ENCODE measurements around the gene CNOT9. TPM values are rescaled to one million over a fixed set of nuclear protein-coding genes. Genes with fewer than 3 reads are reported as not detected.

The CNOT9 gene
- total and polyA plus RNA-seq, 4 donors, result 12.1 to 35.6 (median 28.4) TPM

DNA sequence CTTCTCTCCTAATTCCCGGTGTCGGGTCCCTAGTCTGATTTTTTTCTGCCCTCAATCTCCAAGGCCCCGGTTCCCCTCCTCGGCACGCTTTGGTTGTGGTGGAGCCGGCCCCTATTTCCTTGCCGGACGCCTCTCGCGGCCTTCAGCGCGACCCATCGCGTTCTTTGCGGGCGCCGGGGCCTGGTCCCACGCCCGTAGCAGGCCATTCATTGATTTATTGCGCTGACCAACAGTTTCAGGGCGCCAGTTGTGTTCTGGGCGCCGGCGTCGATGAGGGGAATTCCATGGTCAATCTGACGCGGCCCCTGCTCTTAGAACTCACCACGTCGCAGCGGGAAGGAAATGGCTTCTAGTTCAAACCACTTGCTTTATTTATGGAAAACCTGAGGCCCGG, 396 bp downstream of the CNOT9 start:
- no peaks in the 10 kb centered on the region for H3K36me3 ChIP-seq (ENCODE audit: control insufficient read depth in 1 of 2, insufficient read depth in 2 of 2, low read length in 1 of 2)
- ATAC-seq (ENCODE audit: low FRiP score), result peak; percentile 60
- H3K4me1 ChIP-seq (ENCODE audit: control insufficient read depth in 1 of 2, insufficient read depth in 2 of 2, low read length in 2 of 2), result no peaks in the 10 kb centered on the region
- H3K4me3 ChIP-seq (ENCODE audit: low read length in 2 of 2), result peak overlapping the region; percentile 63 to 80
- no peaks in the 10 kb centered on the region for H3K27me3 ChIP-seq (ENCODE audit: control insufficient read depth in 1 of 2, insufficient read depth in 2 of 2, low read length in 1 of 2)
- H3K27ac ChIP-seq (ENCODE audit: low read depth in 1 of 2, low read length in 2 of 2), result peak overlapping the region; percentile 2 to 71
- WGBS, 2 donors, result 0 to 1% methylated on average over 31 of the region's 31 CpGs
- DNase-seq, result peak; percentile 64 to 81
- intact Hi-C loops (cut with DNase I), result loop anchor here in 1 of 2 donors (2.0 to 10.0 kb wide), 2 partner anchors 162 to 304 kb away; partner anchors contain the start of gene GPBAR1
- H3K9me3 ChIP-seq (ENCODE audit: control insufficient read depth, low read length), result no peaks in the 10 kb centered on the region

GRCh38 chr2:218569661-218570500, 1.2 kb downstream of the CNOT9 start:
- WGBS, 2 donors, result 4% methylated on average over 10 of the region's 10 CpGs
- DNase-seq (no peak), ATAC-seq (ENCODE audit: low FRiP score) (no peak)
- Histone ChIP-seq H3K36me3 (ENCODE audit: control insufficient read depth in 1 of 2, insufficient read depth in 2 of 2, low read length in 1 of 2) (no peaks in the 10 kb centered on the region), H3K9me3 (ENCODE audit: control insufficient read depth, low read length) (no peaks in the 10 kb centered on the region), H3K27me3 (ENCODE audit: control insufficient read depth in 1 of 2, insufficient read depth in 2 of 2, low read length in 1 of 2) (no peaks in the 10 kb centered on the region), H3K4me1 (ENCODE audit: control insufficient read depth in 1 of 2, insufficient read depth in 2 of 2, low read length in 2 of 2) (no peaks in the 10 kb centered on the region), H3K27ac (ENCODE audit: low read depth in 1 of 2, low read length in 2 of 2) (peak overlapping the region; percentile 2 to 67), H3K4me3 (ENCODE audit: low read length in 2 of 2) (peak overlapping the region; percentile 63 to 80)
- intact Hi-C loops (cut with DNase I), result loop anchor here in 1 of 2 donors (2.0 to 10.0 kb wide), 2 partner anchors 163 to 305 kb away; partner anchors contain the start of gene GPBAR1

DNA sequence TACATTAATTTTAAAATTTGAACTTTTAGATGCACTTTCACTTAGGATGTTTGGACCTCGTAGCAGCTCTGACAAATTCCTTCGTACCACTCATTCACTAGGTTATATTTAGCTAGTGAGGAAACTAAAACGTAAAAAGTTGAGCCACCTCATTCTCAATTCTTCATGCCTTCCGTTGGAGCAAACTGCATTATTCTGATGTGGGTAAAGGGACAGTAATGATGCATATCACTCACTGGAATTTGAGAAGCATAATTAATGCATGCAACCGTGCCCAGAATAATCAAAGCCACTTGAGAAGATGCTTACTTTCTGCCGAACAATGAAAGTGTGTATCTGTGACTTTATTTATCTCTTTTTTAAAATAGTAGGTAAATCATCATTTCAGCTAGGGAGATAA, 2.2 kb downstream of the CNOT9 start:
- Histone ChIP-seq H3K27ac (ENCODE audit: low read depth in 1 of 2, low read length in 2 of 2) (no peak overlapping the region), H3K36me3 (ENCODE audit: control insufficient read depth in 1 of 2, insufficient read depth in 2 of 2, low read length in 1 of 2) (no peaks in the 10 kb centered on the region), H3K4me1 (ENCODE audit: control insufficient read depth in 1 of 2, insufficient read depth in 2 of 2, low read length in 2 of 2) (no peaks in the 10 kb centered on the region), H3K27me3 (ENCODE audit: control insufficient read depth in 1 of 2, insufficient read depth in 2 of 2, low read length in 1 of 2) (no peaks in the 10 kb centered on the region), H3K4me3 (ENCODE audit: low read length in 2 of 2) (no peak overlapping the region), H3K9me3 (ENCODE audit: control insufficient read depth, low read length) (no peaks in the 10 kb centered on the region)
- intact Hi-C loops (cut with DNase I), result no loop called here
- 7% methylated on average over 6 of the region's 6 CpGs for WGBS, 2 donors
- ATAC-seq (ENCODE audit: low FRiP score), result no peak
- DNase-seq, result no peak

DNA sequence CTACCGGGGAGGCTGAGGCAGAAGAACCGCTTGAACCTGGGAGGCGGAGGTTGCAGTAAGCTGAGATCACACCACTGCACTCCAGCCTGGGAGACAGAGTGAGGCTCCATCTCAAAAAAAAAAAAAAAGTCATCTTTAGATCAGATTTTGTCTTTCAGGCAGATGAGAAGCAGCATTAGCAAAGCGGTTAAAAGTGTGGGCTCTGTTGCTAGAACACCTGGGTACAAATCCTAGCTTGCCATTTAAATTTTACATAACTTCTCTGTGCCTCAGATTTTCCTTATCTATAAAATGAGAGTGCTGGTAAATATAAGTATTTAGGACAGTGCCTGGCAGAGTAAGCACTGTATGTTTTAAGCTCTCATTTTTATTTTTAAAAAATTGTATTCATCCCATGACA, 8.2 kb downstream of the CNOT9 start:
- H3K4me3 ChIP-seq (ENCODE audit: low read length in 2 of 2), result no peak overlapping the region
- WGBS, 2 donors, result 94 to 96% methylated on average over 4 of the region's 4 CpGs
- H3K27ac ChIP-seq (ENCODE audit: low read depth in 1 of 2, low read length in 2 of 2), result no peak overlapping the region
- peaks cover 0 to 3% of the 10 kb centered on the region in 2 donors for H3K36me3 ChIP-seq (ENCODE audit: control insufficient read depth in 1 of 2, insufficient read depth in 2 of 2, low read length in 1 of 2)
- H3K9me3 ChIP-seq (ENCODE audit: control insufficient read depth, low read length), result no peaks in the 10 kb centered on the region
- DNase-seq (no peak), ATAC-seq (ENCODE audit: low FRiP score) (no peak)
- intact Hi-C loops (cut with DNase I), result no loop called here
- H3K27me3 ChIP-seq (ENCODE audit: control insufficient read depth in 1 of 2, insufficient read depth in 2 of 2, low read length in 1 of 2), result no peaks in the 10 kb centered on the region
- no peaks in the 10 kb centered on the region for H3K4me1 ChIP-seq (ENCODE audit: control insufficient read depth in 1 of 2, insufficient read depth in 2 of 2, low read length in 2 of 2)

GRCh38 chr2:218577482-218578220, 9.0 kb downstream of the CNOT9 start:
- DNase-seq, result no peak
- Histone ChIP-seq H3K27ac (ENCODE audit: low read depth in 1 of 2, low read length in 2 of 2) (no peak overlapping the region), H3K27me3 (ENCODE audit: control insufficient read depth in 1 of 2, insufficient read depth in 2 of 2, low read length in 1 of 2) (no peaks in the 10 kb centered on the region), H3K9me3 (ENCODE audit: control insufficient read depth, low read length) (no peaks in the 10 kb centered on the region), H3K4me3 (ENCODE audit: low read length in 2 of 2) (no peak overlapping the region), H3K36me3 (ENCODE audit: control insufficient read depth in 1 of 2, insufficient read depth in 2 of 2, low read length in 1 of 2) (peaks cover 0 to 3% of the 10 kb centered on the region in 2 donors), H3K4me1 (ENCODE audit: control insufficient read depth in 1 of 2, insufficient read depth in 2 of 2, low read length in 2 of 2) (no peaks in the 10 kb centered on the region)
- intact Hi-C loops (cut with DNase I), result no loop called here
- WGBS, 2 donors, result 83 to 89% methylated on average over 3 of the region's 3 CpGs
- ATAC-seq (ENCODE audit: low FRiP score), result no peak

- Histone ChIP-seq H3K36me3 (ENCODE audit: control insufficient read depth in 1 of 2, insufficient read depth in 2 of 2, low read length in 1 of 2) (peaks cover 0 to 3% of the 10 kb centered on the region in 2 donors), H3K9me3 (ENCODE audit: control insufficient read depth, low read length) (no peaks in the 10 kb centered on the region), H3K4me1 (ENCODE audit: control insufficient read depth in 1 of 2, insufficient read depth in 2 of 2, low read length in 2 of 2) (no peaks in the 10 kb centered on the region), H3K27me3 (ENCODE audit: control insufficient read depth in 1 of 2, insufficient read depth in 2 of 2, low read length in 1 of 2) (no peaks in the 10 kb centered on the region), H3K27ac (ENCODE audit: low read depth in 1 of 2, low read length in 2 of 2) (no peak overlapping the region), H3K4me3 (ENCODE audit: low read length in 2 of 2) (no peak overlapping the region)
- ATAC-seq (ENCODE audit: low FRiP score) (no peak), DNase-seq (no peak)
- WGBS, 2 donors, result 95% methylated on average over 3 of the region's 3 CpGs
- intact Hi-C loops (cut with DNase I), result no loop called here
Measured at GRCh38 chr2:218578272-218578877, 9.7 kb downstream of the CNOT9 start.

DNA sequence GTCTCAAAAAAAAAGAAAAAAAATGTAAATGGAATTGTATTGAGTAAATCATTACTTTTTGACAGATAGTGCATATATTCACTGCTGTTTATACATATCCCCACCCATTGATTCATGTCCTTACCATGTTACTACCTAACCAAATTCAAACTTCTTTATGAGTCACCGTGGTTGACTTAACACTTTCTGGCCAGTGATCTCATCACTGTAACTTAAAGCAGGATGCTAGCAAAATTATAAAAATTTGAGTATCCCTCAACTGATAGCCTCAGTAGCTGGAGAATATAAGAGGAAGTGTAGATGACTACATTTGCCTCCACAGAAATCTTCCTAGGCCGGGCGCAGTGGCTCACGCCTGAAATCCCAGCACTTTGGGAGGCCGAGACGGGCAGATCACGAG, 13.4 kb downstream of the CNOT9 start:
- Histone ChIP-seq H3K9me3 (ENCODE audit: control insufficient read depth, low read length) (no peaks in the 10 kb centered on the region), H3K27ac (ENCODE audit: low read depth in 1 of 2, low read length in 2 of 2) (no peak overlapping the region), H3K4me1 (ENCODE audit: control insufficient read depth in 1 of 2, insufficient read depth in 2 of 2, low read length in 2 of 2) (no peaks in the 10 kb centered on the region), H3K4me3 (ENCODE audit: low read length in 2 of 2) (no peak overlapping the region), H3K27me3 (ENCODE audit: control insufficient read depth in 1 of 2, insufficient read depth in 2 of 2, low read length in 1 of 2) (no peaks in the 10 kb centered on the region), H3K36me3 (ENCODE audit: control insufficient read depth in 1 of 2, insufficient read depth in 2 of 2, low read length in 1 of 2) (peaks cover 4 to 7% of the 10 kb centered on the region in 2 donors)
- WGBS, 2 donors, result 94 to 97% methylated on average over 7 of the region's 7 CpGs
- intact Hi-C loops (cut with DNase I), result no loop called here
- DNase-seq, result no peak
- no peak for ATAC-seq (ENCODE audit: low FRiP score)

DNA sequence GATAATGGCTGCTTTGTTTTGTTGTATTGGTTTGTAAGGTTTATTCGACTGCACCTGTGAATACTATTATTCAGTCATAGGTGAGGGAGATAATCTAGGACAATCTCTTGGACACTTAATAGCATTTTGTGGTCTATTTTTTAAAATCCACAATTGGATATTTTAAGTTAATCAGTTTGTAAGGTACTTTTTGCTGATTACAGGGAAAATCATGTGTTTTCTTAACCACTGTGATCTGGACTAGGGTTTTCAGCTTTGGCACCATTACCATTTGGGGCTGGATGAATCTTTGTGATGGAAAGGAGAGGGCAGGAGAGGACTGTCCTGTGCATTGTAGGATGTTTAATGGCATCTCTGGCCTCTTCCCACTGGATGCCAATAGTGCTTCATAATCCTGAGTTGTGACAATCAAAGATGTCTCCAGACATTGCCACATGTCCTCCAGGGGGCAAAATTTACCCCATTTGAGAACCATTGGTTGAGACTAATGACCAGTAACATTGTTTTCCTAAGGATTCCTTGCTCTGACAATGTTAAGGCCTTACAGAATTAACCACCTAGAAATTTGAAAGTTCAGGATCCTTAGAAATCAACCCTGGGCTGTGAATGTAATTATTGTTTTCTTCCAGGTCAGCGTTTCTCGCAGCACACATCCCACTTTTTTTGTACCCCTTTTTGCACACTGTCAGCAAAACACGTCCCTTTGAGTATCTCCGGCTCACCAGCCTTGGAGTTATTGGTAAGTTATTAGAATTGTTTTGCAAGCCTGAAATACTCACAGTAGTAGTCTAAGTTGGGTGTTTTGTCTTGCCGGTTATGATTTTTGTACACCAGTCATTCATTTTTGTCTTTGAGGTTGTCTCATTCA, 15.6 kb downstream of the CNOT9 start:
- Histone ChIP-seq H3K9me3 (ENCODE audit: control insufficient read depth, low read length) (no peaks in the 10 kb centered on the region), H3K27ac (ENCODE audit: low read depth in 1 of 2, low read length in 2 of 2) (no peak overlapping the region), H3K36me3 (ENCODE audit: control insufficient read depth in 1 of 2, insufficient read depth in 2 of 2, low read length in 1 of 2) (peaks cover 4 to 7% of the 10 kb centered on the region in 2 donors), H3K4me3 (ENCODE audit: low read length in 2 of 2) (no peak overlapping the region), H3K4me1 (ENCODE audit: control insufficient read depth in 1 of 2, insufficient read depth in 2 of 2, low read length in 2 of 2) (no peaks in the 10 kb centered on the region), H3K27me3 (ENCODE audit: control insufficient read depth in 1 of 2, insufficient read depth in 2 of 2, low read length in 1 of 2) (no peaks in the 10 kb centered on the region)
- ATAC-seq (ENCODE audit: low FRiP score) (no peak), DNase-seq (no peak)
- 91 to 95% methylated on average over 6 of the region's 6 CpGs for WGBS, 2 donors
- intact Hi-C loops (cut with DNase I), result no loop called here
